IMR-90 (cell line): ENCODE results near the gene ASPA. TPM values are rescaled to one million over a fixed set of nuclear protein-coding genes. Genes with fewer than 3 reads are reported as not detected.

Experiments
- ATAC-seq: fragments of 200-7000 bp; cut with Tn5 transposase; 2 replicates; pipeline ENCODE4 v1.9.1; 2020; ENCODE audit warnings: low read depth, mild to moderate bottlenecking, moderate library complexity
- BruUV-seq: library from RNA; stranded (reverse); fragments of 400-500 nt; replicated peaks from 2 replicates; lab custom pipeline; 2021; lab: Mats Ljungman, UMichigan
- CTCF ChIA-PET: fragments of 300-600 bp; formaldehyde crosslinking; extraction: SDS; loops from one replicate; lab custom pipeline; 2021; ENCODE audit warnings: antibody characterized with exemption; lab: Yijun Ruan, JAX
- POLR2A ChIA-PET: fragments of 300-600 bp; sonication (Branson Sonifier 250); formaldehyde crosslinking; loops from one replicate; lab custom pipeline; 2022; ENCODE audit warnings: antibody characterized with exemption; ENCODE audit not compliant: unreplicated experiment; lab: Charles Lee
- DNase-seq: peaks from one replicate; pipeline ENCODE4 v3.0.0; 2013
- H2AFZ ChIP-seq: replicated peaks from 2 replicates; pipeline ENCODE3; 2013; ENCODE audit warnings: low read length, mild to moderate bottlenecking; ENCODE audit not compliant: poor library complexity
- H2AK5ac ChIP-seq: 2 replicates; pipeline ENCODE4 v1.6.1; 2013; ENCODE audit warnings: low read depth, low read length, inconsistent platforms
- H2AK9ac ChIP-seq: replicated peaks from 2 replicates; pipeline ENCODE3; 2013; ENCODE audit warnings: mild to moderate bottlenecking, low read depth, low read length, moderate library complexity; ENCODE audit not compliant: poor library complexity
- H2BK120ac ChIP-seq: 2 replicates; pipeline ENCODE4 v1.6.1; 2013; ENCODE audit warnings: low read depth, low read length, inconsistent platforms
- H2BK15ac ChIP-seq: 3 replicates; pipeline ENCODE4 v1.6.1; 2013; ENCODE audit warnings: low read depth, low read length, inconsistent platforms
- H2BK20ac ChIP-seq: 2 replicates; pipeline ENCODE4 v1.6.1; 2013; ENCODE audit warnings: low read depth, mild to moderate bottlenecking, inconsistent platforms, low read length, moderate library complexity
- H2BK5ac ChIP-seq: 2 replicates; pipeline ENCODE4 v1.6.1; 2013; ENCODE audit warnings: mild to moderate bottlenecking, low read depth, low read length, inconsistent platforms; ENCODE audit not compliant: poor library complexity, severe bottlenecking
- H3K14ac ChIP-seq: replicated peaks from 2 replicates; pipeline ENCODE4 v1.6.1; 2013; ENCODE audit warnings: low read depth, low read length, inconsistent platforms
- H3K18ac ChIP-seq: 2 replicates; pipeline ENCODE4 v1.6.1; 2013; ENCODE audit warnings: low read depth, low read length, control low read depth
- H3K23ac ChIP-seq: 2 replicates; pipeline ENCODE4 v1.6.1; 2013; ENCODE audit warnings: low read depth, low read length, inconsistent platforms
- H3K27ac ChIP-seq: 2 replicates; pipeline ENCODE4 v1.5.1; 2013; ENCODE audit warnings: mild to moderate bottlenecking, control low read depth, low read length; ENCODE audit not compliant: insufficient read depth
- H3K27me3 ChIP-seq: 2 replicates; pipeline ENCODE4 v1.6.1; 2013; ENCODE audit warnings: low read length; ENCODE audit not compliant: control insufficient read depth, insufficient read depth
- H3K36me3 ChIP-seq: 2 replicates; pipeline ENCODE4 v1.6.1; 2013; ENCODE audit warnings: low read length, mixed read lengths; ENCODE audit not compliant: control insufficient read depth, insufficient read depth
- H3K4ac ChIP-seq: 2 replicates; pipeline ENCODE4 v1.6.1; 2013; ENCODE audit warnings: low read depth, low read length, inconsistent platforms
- H3K4me1 ChIP-seq: 2 replicates; pipeline ENCODE4 v1.6.1; 2013; ENCODE audit warnings: low read length, mixed read lengths; ENCODE audit not compliant: control insufficient read depth, insufficient read depth
- H3K4me2 ChIP-seq: 2 replicates; pipeline ENCODE4 v1.6.1; 2013; ENCODE audit warnings: low read depth, mild to moderate bottlenecking, control low read depth, low read length, moderate library complexity
- H3K4me3 ChIP-seq: 2 replicates; pipeline ENCODE4 v1.5.1; 2013; ENCODE audit warnings: low read depth, mild to moderate bottlenecking, control low read depth, low read length, moderate library complexity; ENCODE audit not compliant: insufficient read depth
- H3K56ac ChIP-seq: 2 replicates; pipeline ENCODE4 v1.6.1; 2013; ENCODE audit warnings: low read length, inconsistent platforms; ENCODE audit not compliant: insufficient read depth; ENCODE audit errors: extremely low read depth
- H3K79me1 ChIP-seq, 2 experiments: 2 replicates each; pipeline ENCODE4 v1.6.1; 2013; ENCODE audit warnings: low read length in 2 of 2, inconsistent platforms in 1 of 2, low read depth in 1 of 2
- H3K9ac ChIP-seq: 2 replicates; pipeline ENCODE4 v1.6.1; 2013; ENCODE audit warnings: low read depth, low read length, control low read depth
- H3K9me1 ChIP-seq: 2 replicates; pipeline ENCODE4 v1.6.1; 2013; ENCODE audit warnings: low read length, inconsistent platforms; ENCODE audit not compliant: insufficient read depth
- H3K9me3 ChIP-seq: 2 replicates; pipeline ENCODE4 v1.6.1; 2013; ENCODE audit warnings: low read length; ENCODE audit not compliant: control insufficient read depth, insufficient read depth
- H4K20me1 ChIP-seq: 2 replicates; pipeline ENCODE4 v1.6.1; 2013; ENCODE audit warnings: low read length, inconsistent platforms; ENCODE audit not compliant: insufficient read depth
- H4K5ac ChIP-seq: 2 replicates; pipeline ENCODE4 v1.6.1; 2013; ENCODE audit warnings: mild to moderate bottlenecking, low read depth, low read length, control low read depth
- H4K8ac ChIP-seq, 2 experiments: 2 replicates each; pipeline ENCODE4 v1.6.1; 2013; ENCODE audit warnings: low read depth in 2 of 2, low read length in 2 of 2, control low read depth in 1 of 2, inconsistent platforms in 1 of 2
- H4K91ac ChIP-seq: 2 replicates; pipeline ENCODE4 v1.6.1; 2013; ENCODE audit warnings: low read depth, low read length, inconsistent platforms; ENCODE audit not compliant: insufficient read depth
- RCOR1 ChIP-seq: IDR thresholded peaks from 2 replicates; pipeline ENCODE4 v1.6.1; 2012; ENCODE audit warnings: mild to moderate bottlenecking, low read length, improper control_type of control experiment; ENCODE audit not compliant: insufficient replicate concordance
- WGBS, 2 experiments: methylation state at CpG; one replicate each; pipeline versions ENCODE4 v1.1.5 to v1.1.7; 2013; ENCODE audit warnings: missing lambda C conversion rate in 2 of 2; ENCODE audit not compliant: insufficient read length in 1 of 2; ENCODE audit errors: extremely low coverage in 2 of 2; 5-methylcytosine and 5-hydroxymethylcytosine counted together
- dilution Hi-C: fragments of 300-500 bp; cut with HindIII; formaldehyde crosslinking; loops from one replicate; pipeline ENCODE4 v1.14.3; 2018; ENCODE audit warnings: low sequenced_read_pairs; ENCODE audit not compliant: unreplicated experiment
- in situ Hi-C: fragments of 300-500 bp; cut with MboI; formaldehyde crosslinking; loops from 3 replicates; pipeline ENCODE4 v1.14.3; 2019; ENCODE audit warnings: low sequenced_read_pairs, inconsistent platforms, mixed read lengths
- intact Hi-C: fragments of 100-400 bp; cut with micrococcal nuclease; formaldehyde crosslinking; loops from 2 replicates; pipeline ENCODE4 v1.10.0; 2022
- polyA plus RNA-seq, 3 experiments: library from polyadenylated mRNA; depleted of rRNA; stranded (reverse); fragments of >200 nt; gene quantifications; 2 replicates each; pipeline ENCODE4 v1.2.3, GENCODE V29; 2012; ENCODE audit warnings: low replicate concordance in 1 of 3
- total RNA-seq: library from RNA; depleted of rRNA; stranded (reverse); fragments of >200 nt; gene quantifications from 2 replicates; pipeline ENCODE4 v1.2.3, GENCODE V29; 2012

The ASPA gene
- total and polyA plus RNA-seq, 2 of the 4 experiments (the other 2 are of a cell fraction): 0.02 TPM; not detected in 1

GRCh38 chr17:3547628-3548027 lies 71.8 kb downstream of the ASPA start:
- CTCF ChIA-PET: no interaction called here
- no peak for TF ChIP-seq RCOR1
- H4K91ac ChIP-seq: no peak overlapping the region
- H2AFZ ChIP-seq: no peak overlapping the region
- H3K9ac ChIP-seq: no peak overlapping the region
- no peak overlapping the region for H3K18ac ChIP-seq
- H4K5ac ChIP-seq: no peak overlapping the region
- peaks cover 10% of the 10 kb centered on the region; the same call in 1 of the 2 replicates for H3K27me3 ChIP-seq
- dilution Hi-C loops (no loop called here), intact Hi-C loops (no loop called here), in situ Hi-C loops (no loop called here)
- H4K20me1 ChIP-seq: no peaks in the 10 kb centered on the region
- no peaks in the 10 kb centered on the region for H3K9me1 ChIP-seq
- H2BK120ac ChIP-seq: no peak overlapping the region
- BruUV-seq: no TSS peak
- H2AK9ac ChIP-seq: no peak overlapping the region
- DNase-seq (no peak), ATAC-seq (no peak)
- no peaks in the 10 kb centered on the region for H3K36me3 ChIP-seq
- H3K9me3 ChIP-seq: no peaks in the 10 kb centered on the region
- POLR2A ChIA-PET: no interaction called here
- no peak overlapping the region for H2BK20ac ChIP-seq
- no peak overlapping the region for H3K4ac ChIP-seq
- H3K14ac ChIP-seq: no peak overlapping the region
- H3K56ac ChIP-seq: no peak overlapping the region
- no peak overlapping the region for H4K8ac ChIP-seq
- no peak overlapping the region for H3K23ac ChIP-seq
- no peak overlapping the region for H3K27ac ChIP-seq
- H3K4me1 ChIP-seq: no peaks in the 10 kb centered on the region
- H2AK5ac ChIP-seq: no peak overlapping the region
- no peak overlapping the region for H3K4me3 ChIP-seq
- no peak overlapping the region for H3K4me2 ChIP-seq
- 64% methylated on average over 6 of the region's 11 CpGs; no CpG with 5 or more reads in 1 of the 2 experiments for WGBS, 2 experiments
- no peak overlapping the region for H2BK15ac ChIP-seq
- H2BK5ac ChIP-seq: no peak overlapping the region
- H3K79me1 ChIP-seq: no peaks in the 10 kb centered on the region
